GM12865 (cell line): ENCODE data around the gene ADARB2.
A peak's percentile ranks its signal among the peaks of the same experiment; 100 is the strongest.
"Not testable (repeated sequence)": the region's sequence is repeated elsewhere in the genome, so short reads cannot be mapped to it uniquely, and the experiment has no call there.

Experiments
- DNase-seq: peaks from one replicate; pipeline ENCODE4 v3.0.0; 2010; ENCODE audit warnings: low read depth
- H3K4me3 ChIP-seq: 2 replicates; pipeline ENCODE4 v1.5.1; 2011; ENCODE audit warnings: mild to moderate bottlenecking, low read depth, low read length, control low read depth
- TF ChIP-seq, protein P1 (sequence below): IDR thresholded peaks from 2 replicates; pipeline ENCODE4 v1.5.1; 2011; ENCODE audit warnings: low read length, control low read depth, low read depth, inconsistent platforms; ENCODE audit not compliant: insufficient read depth; ENCODE audit errors: missing control alignments

Gene ADARB2

DNA sequence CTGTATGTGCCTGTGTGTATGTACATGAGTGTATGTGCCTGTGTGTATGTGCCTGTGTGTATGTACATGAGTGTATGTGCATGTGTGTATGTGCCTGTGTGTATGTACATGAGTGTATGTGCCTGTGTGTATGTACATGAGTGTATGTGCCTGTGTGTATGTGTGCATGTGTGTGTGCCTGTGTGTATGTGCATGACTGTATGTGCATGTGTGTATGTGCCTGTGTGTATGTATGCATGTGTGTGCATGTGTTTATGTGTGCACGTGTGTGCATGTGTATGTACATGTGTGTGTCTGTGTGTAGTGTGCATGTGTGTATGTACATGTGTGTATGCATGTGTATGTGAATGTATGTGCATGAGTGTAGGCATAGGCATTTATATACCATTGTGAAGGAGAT, 274.8 kb downstream of the ADARB2 start:
- TF ChIP-seq, protein P1, sequence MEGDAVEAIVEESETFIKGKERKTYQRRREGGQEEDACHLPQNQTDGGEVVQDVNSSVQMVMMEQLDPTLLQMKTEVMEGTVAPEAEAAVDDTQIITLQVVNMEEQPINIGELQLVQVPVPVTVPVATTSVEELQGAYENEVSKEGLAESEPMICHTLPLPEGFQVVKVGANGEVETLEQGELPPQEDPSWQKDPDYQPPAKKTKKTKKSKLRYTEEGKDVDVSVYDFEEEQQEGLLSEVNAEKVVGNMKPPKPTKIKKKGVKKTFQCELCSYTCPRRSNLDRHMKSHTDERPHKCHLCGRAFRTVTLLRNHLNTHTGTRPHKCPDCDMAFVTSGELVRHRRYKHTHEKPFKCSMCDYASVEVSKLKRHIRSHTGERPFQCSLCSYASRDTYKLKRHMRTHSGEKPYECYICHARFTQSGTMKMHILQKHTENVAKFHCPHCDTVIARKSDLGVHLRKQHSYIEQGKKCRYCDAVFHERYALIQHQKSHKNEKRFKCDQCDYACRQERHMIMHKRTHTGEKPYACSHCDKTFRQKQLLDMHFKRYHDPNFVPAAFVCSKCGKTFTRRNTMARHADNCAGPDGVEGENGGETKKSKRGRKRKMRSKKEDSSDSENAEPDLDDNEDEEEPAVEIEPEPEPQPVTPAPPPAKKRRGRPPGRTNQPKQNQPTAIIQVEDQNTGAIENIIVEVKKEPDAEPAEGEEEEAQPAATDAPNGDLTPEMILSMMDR = no peak
- no peak for DNase-seq
- H3K4me3 ChIP-seq = no peak overlapping the region

- no peak for DNase-seq
- TF ChIP-seq, protein P1 = no peak
- no peak overlapping the region for H3K4me3 ChIP-seq
Observed at GRCh38 chr10:1462032-1462431, 275.3 kb downstream of the ADARB2 start.

- no peak overlapping the region for H3K4me3 ChIP-seq
- DNase-seq = no peak
- TF ChIP-seq, protein P1 = no peak
Observed at GRCh38 chr10:1461016-1461415, 276.3 kb downstream of the ADARB2 start.

GRCh38 chr10:1459664-1460063, 277.7 kb downstream of the ADARB2 start:
- not testable (repeated sequence) for DNase-seq, H3K4me3 ChIP-seq

DNA sequence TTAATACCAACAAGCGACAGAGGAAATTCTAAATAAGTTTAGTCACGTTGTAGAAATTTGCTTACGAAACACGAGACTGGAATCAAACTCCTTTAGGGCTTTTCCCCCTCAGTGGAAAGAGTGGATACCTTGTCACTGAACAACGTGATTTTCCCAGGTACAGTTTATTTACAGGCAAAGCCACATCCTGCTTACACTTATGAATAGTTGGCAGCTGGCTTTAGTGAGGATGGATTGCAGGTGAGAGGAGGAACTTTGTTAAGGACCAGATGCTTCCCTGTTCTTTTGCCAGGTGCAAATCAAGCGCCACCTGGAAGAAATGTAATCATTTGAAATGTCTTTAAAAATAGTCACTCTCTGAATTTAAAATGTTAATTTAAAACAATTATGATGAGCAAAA, 282.4 kb downstream of the ADARB2 start:
- no peak for DNase-seq
- TF ChIP-seq, protein P1 = no peak
- H3K4me3 ChIP-seq = no peak overlapping the region

- peak; percentile 78 for DNase-seq
- TF ChIP-seq, protein P1 = no peak
- no peak overlapping the region for H3K4me3 ChIP-seq
Observed at GRCh38 chr10:1454428-1454827, 282.9 kb downstream of the ADARB2 start.

DNA sequence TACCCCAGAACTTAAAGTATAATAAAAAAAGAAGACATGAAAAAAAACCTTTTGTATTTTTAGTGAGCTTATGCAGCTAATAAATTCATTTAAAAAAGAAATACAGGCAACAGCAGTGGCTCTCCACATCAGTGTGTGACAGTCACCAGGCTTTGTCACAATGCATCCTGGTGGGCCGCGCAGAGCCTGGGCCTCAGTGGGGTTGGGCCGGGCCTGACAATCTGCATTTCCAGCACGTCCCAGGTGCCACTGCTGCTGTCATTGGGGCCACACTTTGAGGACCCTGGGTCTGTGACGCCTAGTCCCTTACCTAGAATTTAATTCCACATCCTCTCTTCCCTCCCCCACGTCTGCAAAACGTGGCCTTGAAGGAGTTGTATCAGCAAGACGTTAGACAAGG, 284.5 kb downstream of the ADARB2 start:
- no peak overlapping the region for H3K4me3 ChIP-seq
- TF ChIP-seq, protein P1 = no peak
- no peak for DNase-seq
